GM18505 (cell line): ENCODE data around the gene ELAPOR1.

Source experiments
- ATAC-seq: cut with Tn5 transposase; IDR thresholded peaks from one replicate; pipeline ENCODE4 v1.9.1; 2021; ENCODE audit not compliant: unreplicated experiment
- POLR2A ChIP-seq: IDR thresholded peaks from 4 replicates; pipeline ENCODE4 v1.6.1; 2011; ENCODE audit warnings: borderline replicate concordance; ENCODE audit not compliant: insufficient read depth, insufficient read length; ENCODE audit errors: extremely low read depth

Gene ELAPOR1

DNA sequence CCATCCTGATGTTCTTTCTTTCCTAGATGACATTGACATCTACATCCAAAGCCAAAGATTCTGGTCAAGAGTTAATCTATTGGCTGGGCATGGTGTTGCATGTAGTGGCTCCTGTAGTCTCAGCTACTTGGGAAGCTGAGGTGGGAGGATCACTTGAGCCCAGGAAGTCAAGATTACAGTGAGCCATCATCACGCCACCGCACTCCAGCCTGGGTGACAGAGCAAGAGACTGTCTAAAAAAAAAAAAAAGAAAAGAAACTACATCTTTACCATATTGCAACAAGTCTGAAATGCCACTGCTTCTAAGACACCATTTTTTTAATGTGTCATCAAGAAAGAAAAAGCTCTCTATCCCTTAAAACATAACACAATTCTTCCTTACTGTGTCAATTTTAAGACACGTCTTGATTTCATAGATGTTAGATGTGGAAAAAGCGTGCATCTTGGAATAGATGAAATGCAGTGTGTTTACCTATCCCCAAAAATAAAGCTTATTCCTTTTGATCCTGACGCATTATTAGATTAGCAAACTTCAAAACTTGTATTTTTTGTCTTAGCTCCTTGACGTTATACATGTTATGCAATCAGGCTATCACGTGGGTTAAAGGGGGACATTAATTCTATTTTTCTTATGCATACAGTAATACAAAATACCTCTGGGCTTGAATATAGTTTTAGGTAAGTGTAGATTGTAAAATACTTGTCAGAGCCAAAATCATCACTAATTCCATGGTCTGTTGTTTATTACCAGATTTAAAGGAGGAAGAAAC is 46.3 kb downstream of the ELAPOR1 start:
- TF ChIP-seq POLR2A, result no peak
- no peak for ATAC-seq

DNA sequence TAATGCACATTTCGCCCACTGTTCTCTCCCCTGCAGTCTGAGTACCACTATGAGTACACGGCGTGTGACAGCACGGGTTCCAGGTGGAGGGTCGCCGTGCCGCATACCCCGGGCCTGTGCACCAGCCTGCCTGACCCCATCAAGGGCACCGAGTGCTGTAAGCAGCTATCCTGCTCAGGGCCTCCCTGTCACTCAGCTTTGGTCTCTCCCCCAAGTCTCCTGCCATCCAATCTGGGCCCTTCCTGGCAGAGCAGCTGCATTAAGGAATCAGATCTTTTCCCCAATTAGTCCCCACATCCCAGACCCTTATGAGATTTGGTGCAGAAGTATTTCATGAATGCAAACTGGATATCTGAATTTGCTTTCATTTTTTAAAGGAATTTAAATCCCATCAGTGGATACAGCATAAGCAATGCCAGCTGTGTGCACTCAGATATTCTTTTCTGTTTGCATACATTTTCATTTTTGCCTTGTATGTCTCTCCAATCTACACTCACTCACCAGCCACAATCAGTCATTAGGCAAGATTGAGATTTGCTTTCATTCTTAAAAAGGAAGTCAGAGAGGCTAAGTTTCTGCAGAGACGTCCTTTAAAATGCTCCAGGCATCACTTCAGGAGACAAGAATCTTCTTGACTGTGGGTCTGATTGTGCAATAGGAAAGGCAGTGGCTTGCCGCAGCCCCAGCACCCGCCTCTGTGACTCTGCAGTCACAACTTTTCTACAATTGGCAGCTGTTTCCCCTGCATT is 48.1 kb downstream of the ELAPOR1 start:
- TF ChIP-seq POLR2A, result no peak
- peak; percentile 59 for ATAC-seq

DNA sequence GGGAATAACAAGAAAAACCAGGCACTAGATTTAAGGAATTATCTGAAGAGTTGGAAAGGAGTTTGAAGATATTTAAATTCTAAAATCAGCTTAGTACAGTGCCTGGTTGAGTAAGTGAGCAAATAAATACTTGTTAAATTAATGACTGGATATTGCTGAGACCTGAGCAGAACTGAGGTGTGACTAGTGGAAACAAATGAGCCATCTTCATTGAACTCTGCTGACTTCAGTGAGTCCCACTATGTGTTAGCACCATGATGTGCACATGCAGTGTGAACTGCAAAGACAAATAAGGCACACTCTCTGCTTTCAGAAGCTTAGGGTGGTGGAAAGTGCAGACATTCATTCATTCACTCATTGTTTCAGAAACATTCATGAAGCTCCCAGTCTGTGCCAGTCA is 48.7 kb downstream of the ELAPOR1 start:
- no peak for ATAC-seq
- TF ChIP-seq POLR2A, result no peak

DNA sequence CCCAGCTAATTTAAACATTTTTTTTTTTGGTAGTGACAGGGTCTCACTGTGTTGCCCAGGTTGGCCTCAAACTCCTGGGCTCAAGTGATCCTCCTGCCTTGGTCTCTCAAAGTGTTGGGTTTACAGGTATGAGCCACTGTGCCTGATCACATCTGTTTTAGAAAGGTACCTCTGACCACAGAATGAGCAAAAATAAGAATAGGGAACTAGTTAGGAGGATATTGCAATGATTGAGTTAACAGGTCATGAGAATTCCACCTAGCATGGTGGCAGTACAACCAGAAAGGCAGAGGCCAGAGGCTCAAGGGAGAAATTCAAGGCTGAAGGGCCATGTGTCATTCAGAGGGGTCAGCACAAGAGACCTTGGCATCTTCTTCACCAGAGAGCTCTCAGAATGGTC is 49.6 kb downstream of the ELAPOR1 start:
- no peak for ATAC-seq
- no peak for TF ChIP-seq POLR2A
